ENCODE measurements around the gene GRB14. TPM values are rescaled to one million over a fixed set of nuclear protein-coding genes. Genes with fewer than 3 reads are reported as not detected.
"Not testable (repeated sequence)": the region's sequence is repeated elsewhere in the genome, so short reads cannot be mapped to it uniquely, and the experiment has no call there.

GRB14 gene
- polyA plus RNA-seq, 3 donors, result 43.9 to 67.0 (median 64.2) TPM

DNA sequence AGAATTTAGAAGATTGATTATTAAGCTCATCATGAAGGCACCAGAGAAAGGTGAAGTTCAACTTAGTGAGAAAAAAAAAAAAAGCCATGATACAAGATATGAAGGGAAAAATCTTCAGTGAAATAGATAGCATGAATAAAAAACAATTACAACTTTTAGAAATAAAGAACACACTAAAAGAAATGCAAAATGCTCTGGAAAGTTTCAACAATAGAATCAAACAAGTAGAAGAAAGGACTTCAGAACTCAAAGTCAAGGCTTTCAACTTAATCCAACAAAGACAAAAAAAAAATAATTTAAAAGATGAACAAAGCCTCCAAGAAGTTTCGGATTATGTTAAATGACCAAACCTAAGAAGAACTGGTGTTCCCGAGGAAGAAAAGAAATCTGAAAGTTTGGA is 105.5 kb downstream of the GRB14 start:
- DNase-seq (ENCODE audit: extremely low read depth in 1 of 11, low read depth in 9 of 11, low spot score in 4 of 11), result no peak

DNA sequence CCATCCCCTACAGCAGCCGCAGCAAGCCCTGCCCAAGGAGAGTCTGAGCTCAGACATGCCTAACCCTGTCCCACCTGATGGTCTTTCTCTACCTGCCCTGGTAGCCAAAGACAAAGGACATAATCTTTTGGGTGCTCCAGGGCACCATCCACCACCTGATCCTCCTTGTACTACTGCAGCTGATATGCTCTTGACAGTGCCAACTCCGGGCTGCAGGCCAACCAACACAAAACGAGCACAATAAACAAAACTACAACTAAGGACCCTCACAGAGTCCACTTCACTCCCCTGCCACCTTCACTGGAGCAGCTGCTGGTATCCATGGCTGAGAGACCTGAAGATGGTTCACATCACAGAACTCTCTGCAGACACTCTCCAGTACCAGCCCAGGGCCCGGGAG is 106.3 kb downstream of the GRB14 start:
- no peak for DNase-seq (ENCODE audit: extremely low read depth in 1 of 11, low read depth in 9 of 11, low spot score in 4 of 11)

DNA sequence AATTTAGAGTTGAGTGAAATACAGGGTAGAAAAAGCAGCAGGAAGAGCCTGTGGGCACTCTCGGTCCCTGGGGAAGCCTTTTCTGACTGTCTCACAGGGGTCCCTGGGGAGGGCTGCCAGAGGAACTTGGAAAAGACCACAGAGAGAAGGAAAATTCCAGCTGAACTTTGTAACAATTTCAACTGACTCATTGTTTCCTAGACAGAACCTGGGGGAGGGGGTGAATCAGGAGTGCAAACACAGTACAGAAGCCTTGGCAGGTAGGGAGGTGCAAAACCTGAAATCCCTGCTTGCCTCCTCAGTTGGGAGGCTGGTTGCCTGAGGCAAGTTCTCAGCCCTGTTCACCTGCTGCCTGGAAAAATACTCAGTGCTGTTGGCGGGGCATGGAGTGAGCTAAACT is 106.8 kb downstream of the GRB14 start:
- DNase-seq (ENCODE audit: extremely low read depth in 1 of 11, low read depth in 9 of 11, low spot score in 4 of 11), result no peak

- DNase-seq (ENCODE audit: extremely low read depth in 1 of 11, low read depth in 9 of 11, low spot score in 4 of 11), result no peak
Measured at GRCh38 chr2:164512871-164513270, 108.4 kb downstream of the GRB14 start.

GRCh38 chr2:164511738-164512137 is 109.5 kb downstream of the GRB14 start:
- no peak for DNase-seq (ENCODE audit: extremely low read depth in 1 of 11, low read depth in 9 of 11, low spot score in 4 of 11)

DNA sequence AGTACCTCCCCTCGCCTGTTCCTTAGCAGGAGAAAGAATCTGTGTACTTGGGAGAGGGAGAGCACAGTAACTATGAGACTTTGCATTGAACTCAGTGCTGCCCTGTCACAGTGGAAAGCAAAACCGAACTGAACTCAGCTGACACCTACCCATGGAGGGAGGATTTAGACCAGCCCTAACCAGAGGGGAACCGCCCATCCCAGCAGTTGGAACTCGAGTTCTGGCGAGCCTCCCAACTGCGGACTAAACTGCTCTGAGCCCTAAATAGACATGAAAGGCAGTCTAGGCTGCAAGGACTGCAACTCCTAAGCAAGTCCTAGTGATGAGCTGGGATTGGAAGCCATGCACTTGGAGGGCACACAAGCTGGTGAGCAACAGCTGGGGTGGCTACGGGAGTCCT is 110.4 kb downstream of the GRB14 start:
- DNase-seq (ENCODE audit: extremely low read depth in 1 of 11, low read depth in 9 of 11, low spot score in 4 of 11), result no peak

GRCh38 chr2:164509137-164509877 is 112.0 kb downstream of the GRB14 start:
- no peak for DNase-seq (ENCODE audit: extremely low read depth in 1 of 11, low read depth in 9 of 11, low spot score in 4 of 11)

GRCh38 chr2:164504253-164504652 is 117.0 kb downstream of the GRB14 start:
- DNase-seq (ENCODE audit: extremely low read depth in 1 of 11, low read depth in 9 of 11, low spot score in 4 of 11), result no peak

GRCh38 chr2:164498836-164499235 is 122.4 kb downstream of the GRB14 start:
- DNase-seq (ENCODE audit: extremely low read depth in 1 of 11, low read depth in 9 of 11, low spot score in 4 of 11), result no peak

DNA sequence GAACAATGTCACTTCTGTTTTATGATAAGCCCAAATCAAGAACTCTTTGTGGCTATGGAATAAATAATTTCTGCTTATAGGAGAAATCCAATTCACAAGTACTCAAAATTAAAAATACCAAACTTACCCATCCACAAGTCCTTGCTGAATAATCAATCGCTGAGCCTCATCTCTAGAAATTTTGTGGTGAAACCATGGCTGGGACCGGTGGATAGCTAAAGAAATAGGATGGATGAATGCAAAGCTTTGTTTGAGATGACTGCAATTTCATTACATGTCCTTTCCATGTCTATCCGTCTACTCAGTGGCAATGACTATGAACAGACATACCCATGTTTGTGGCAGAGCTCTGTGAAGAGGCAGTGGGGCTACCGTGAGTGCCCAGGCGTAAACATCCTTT is 124.4 kb downstream of the GRB14 start:
- DNase-seq (ENCODE audit: extremely low read depth in 1 of 11, low read depth in 9 of 11, low spot score in 4 of 11), result no peak

GRCh38 chr2:164496421-164496820 is 124.9 kb downstream of the GRB14 start:
- no peak for DNase-seq (ENCODE audit: extremely low read depth in 1 of 11, low read depth in 9 of 11, low spot score in 4 of 11)

- peak in 10 of 11 donors; percentile 8 to 41 (median 20) for DNase-seq (ENCODE audit: extremely low read depth in 1 of 11, low read depth in 9 of 11, low spot score in 4 of 11)
Measured at GRCh38 chr2:164495491-164496223, 125.6 kb downstream of the GRB14 start.

DNA sequence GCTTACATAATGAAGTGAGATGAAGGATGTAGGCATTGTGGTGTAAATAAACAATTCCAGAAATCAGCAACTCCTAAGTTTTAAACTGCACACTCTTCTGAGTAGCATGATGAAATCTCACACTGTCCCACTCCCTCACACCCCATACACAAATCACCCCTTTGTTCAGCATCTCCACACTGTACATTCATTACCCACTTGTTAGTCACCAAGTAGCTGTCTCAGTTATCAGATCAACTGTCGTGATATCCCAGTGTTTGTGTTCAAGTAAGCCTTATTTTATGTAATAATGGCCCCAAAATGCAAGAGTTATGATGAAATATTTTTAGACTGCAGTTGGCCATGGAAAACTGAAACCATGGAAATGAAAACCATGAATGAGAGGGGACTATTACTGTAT is 135.7 kb downstream of the GRB14 start:
- no peak for DNase-seq (ENCODE audit: extremely low read depth in 1 of 11, low read depth in 9 of 11, low spot score in 4 of 11)

DNA sequence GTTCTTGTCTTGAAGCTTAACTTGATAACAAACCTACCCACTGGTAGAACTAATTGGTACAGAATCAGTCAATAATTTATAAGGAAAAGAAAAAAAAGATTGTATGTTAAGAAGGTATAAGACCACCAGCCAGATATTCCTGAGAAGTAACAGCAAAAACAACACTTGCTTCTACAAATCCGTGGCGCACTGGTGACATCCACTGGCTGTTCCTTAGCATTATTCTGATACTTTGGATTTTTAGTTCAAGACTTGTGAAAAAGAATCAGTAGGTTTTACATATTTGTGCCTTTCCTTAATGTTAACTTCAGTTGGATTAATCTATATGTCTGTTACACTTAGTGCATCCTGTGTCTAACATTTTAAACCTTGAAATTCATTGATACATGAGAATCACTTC is 141.8 kb downstream of the GRB14 start:
- peak in 9 of 11 donors; percentile 11 to 35 (median 26) for DNase-seq (ENCODE audit: extremely low read depth in 1 of 11, low read depth in 9 of 11, low spot score in 4 of 11)

- no peak for DNase-seq (ENCODE audit: extremely low read depth in 1 of 11, low read depth in 9 of 11, low spot score in 4 of 11)
Measured at GRCh38 chr2:164478205-164478604, 143.1 kb downstream of the GRB14 start.

DNA sequence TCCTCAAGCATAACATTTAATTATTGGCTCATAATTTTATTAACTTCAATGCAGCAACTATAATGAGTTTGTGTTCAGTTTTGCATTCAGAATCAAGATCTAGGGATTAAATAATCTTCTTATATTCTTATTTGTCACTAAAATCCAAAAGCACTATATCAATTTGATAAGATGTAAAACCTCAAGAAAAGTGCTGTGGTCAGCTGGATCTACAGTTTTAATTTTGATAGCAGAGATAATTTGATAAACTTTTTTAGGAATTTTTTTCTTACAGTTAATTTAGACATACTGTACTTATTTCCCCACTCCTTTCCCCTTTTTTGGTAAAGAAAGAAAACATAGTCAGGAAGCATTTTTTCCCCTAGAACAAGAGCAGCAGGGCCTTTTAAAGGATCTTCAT is 146.4 kb downstream of the GRB14 start:
- DNase-seq (ENCODE audit: extremely low read depth in 1 of 11, low read depth in 9 of 11, low spot score in 4 of 11), result no peak

DNA sequence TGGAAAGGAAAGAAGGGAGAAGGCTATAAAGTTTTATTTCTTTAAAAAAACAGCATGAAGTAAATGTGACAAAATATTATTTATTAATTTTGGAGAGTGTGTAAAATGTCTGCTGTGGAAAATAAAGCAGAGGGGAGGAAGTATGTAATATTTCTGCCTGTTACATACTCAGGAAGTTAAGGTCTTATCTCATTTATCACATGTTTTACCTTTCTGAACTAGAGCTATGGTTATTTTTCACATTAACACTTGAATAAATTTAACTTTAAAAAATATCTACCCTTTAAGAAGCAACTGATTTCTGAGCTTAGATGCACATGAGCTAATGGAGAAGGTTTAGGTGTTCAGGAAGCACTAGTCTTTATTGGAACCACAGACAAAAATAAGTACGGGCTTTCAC is 148.3 kb downstream of the GRB14 start:
- DNase-seq (ENCODE audit: extremely low read depth in 1 of 11, low read depth in 9 of 11, low spot score in 4 of 11), result no peak

- DNase-seq (ENCODE audit: extremely low read depth in 1 of 11, low read depth in 9 of 11, low spot score in 4 of 11), result not testable (repeated sequence)
Measured at GRCh38 chr2:164465047-164465446, 156.2 kb downstream of the GRB14 start.

DNA sequence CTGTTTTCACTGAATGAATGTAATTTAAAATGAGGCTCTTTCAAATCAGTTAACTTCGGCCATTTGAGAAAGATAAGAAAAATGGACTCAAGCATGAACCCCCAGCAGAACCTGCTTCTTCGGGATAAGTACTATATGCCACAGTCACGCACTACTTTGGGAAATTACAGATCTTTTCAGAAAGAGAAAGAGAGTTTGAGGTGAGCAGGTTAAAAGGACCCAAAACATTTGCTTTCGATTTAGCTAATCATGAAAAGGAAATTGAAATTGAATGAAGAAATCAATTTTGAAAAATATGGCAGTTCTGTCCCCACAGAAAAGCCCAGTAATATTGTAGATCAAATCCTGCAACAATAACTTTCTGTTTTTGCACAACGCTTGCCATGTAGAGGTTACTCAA is 156.9 kb downstream of the GRB14 start:
- no peak for DNase-seq (ENCODE audit: extremely low read depth in 1 of 11, low read depth in 9 of 11, low spot score in 4 of 11)

DNA sequence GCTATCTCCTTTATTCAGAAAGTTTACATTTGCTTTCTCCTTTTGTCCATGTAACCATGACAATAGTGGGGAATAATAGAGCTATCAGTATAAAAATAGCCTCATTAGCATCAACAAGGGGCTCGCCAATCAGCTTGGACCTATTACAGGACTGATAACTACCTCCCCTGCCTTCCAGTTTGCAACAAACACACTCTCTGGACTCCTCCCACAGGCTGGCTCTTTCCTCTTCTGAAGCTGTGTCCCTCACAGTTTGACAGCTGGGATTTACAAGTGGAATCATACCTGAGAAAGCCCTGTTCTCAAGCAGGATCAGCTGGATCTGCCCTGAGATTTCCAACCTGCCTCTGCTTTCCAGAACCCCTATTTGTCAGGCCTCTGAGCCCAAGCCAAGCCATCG is 162.5 kb downstream of the GRB14 start:
- DNase-seq (ENCODE audit: extremely low read depth in 1 of 11, low read depth in 9 of 11, low spot score in 4 of 11), result no peak

GRCh38 chr2:164457271-164457670 is 164.0 kb downstream of the GRB14 start:
- DNase-seq (ENCODE audit: extremely low read depth in 1 of 11, low read depth in 9 of 11, low spot score in 4 of 11), result no peak
